ENCODE measurements around the gene CABP4.

CABP4 gene

GRCh38 chr11:67489203-67489884 lies 34.2 kb downstream of the CABP4 start:
- no peak for DNase-seq (ENCODE audit: low read depth in 1 of 2, low spot score in 1 of 2)
- in situ Hi-C loops (cut with HindIII; ENCODE audit: low pct_unique_long_range_greater_than_20kb, low sequenced_read_pairs), result no loop called here
- TF ChIP-seq JUND (IDR thresholded peaks at IDR 0.05; ENCODE audit: low read depth), result no peak

GRCh38 chr11:67489885-67490726 lies 35.0 kb downstream of the CABP4 start:
- no peak for DNase-seq (ENCODE audit: low read depth in 1 of 2, low spot score in 1 of 2)
- in situ Hi-C loops (cut with HindIII; ENCODE audit: low pct_unique_long_range_greater_than_20kb, low sequenced_read_pairs), result no loop called here
- no peak for TF ChIP-seq JUND (IDR thresholded peaks at IDR 0.05; ENCODE audit: low read depth)

- TF ChIP-seq JUND (IDR thresholded peaks at IDR 0.05; ENCODE audit: low read depth), result no peak
- in situ Hi-C loops (cut with HindIII; ENCODE audit: low pct_unique_long_range_greater_than_20kb, low sequenced_read_pairs), result no loop called here
- DNase-seq (ENCODE audit: low read depth in 1 of 2, low spot score in 1 of 2), result no peak
Observed at GRCh38 chr11:67490727-67491065, 35.5 kb downstream of the CABP4 start.

- DNase-seq (ENCODE audit: low read depth in 1 of 2, low spot score in 1 of 2), result no peak
- TF ChIP-seq JUND (IDR thresholded peaks at IDR 0.05; ENCODE audit: low read depth), result no peak
- in situ Hi-C loops (cut with HindIII; ENCODE audit: low pct_unique_long_range_greater_than_20kb, low sequenced_read_pairs), result no loop called here
Observed at GRCh38 chr11:67491276-67492068, 36.3 kb downstream of the CABP4 start.

- DNase-seq (ENCODE audit: low read depth in 1 of 2, low spot score in 1 of 2), result no peak
- in situ Hi-C loops (cut with HindIII; ENCODE audit: low pct_unique_long_range_greater_than_20kb, low sequenced_read_pairs), result no loop called here
- no peak for TF ChIP-seq JUND (IDR thresholded peaks at IDR 0.05; ENCODE audit: low read depth)
Observed at GRCh38 chr11:67492069-67492727, 37.0 kb downstream of the CABP4 start.

GRCh38 chr11:67492801-67493547 lies 37.8 kb downstream of the CABP4 start:
- no peak for TF ChIP-seq JUND (IDR thresholded peaks at IDR 0.05; ENCODE audit: low read depth)
- in situ Hi-C loops (cut with HindIII; ENCODE audit: low pct_unique_long_range_greater_than_20kb, low sequenced_read_pairs), result no loop called here
- no peak for DNase-seq (ENCODE audit: low read depth in 1 of 2, low spot score in 1 of 2)

GRCh38 chr11:67493548-67494370 lies 38.6 kb downstream of the CABP4 start:
- DNase-seq (ENCODE audit: low read depth in 1 of 2, low spot score in 1 of 2), result no peak
- TF ChIP-seq JUND (IDR thresholded peaks at IDR 0.05; ENCODE audit: low read depth), result no peak
- in situ Hi-C loops (cut with HindIII; ENCODE audit: low pct_unique_long_range_greater_than_20kb, low sequenced_read_pairs), result no loop called here

- in situ Hi-C loops (cut with HindIII; ENCODE audit: low pct_unique_long_range_greater_than_20kb, low sequenced_read_pairs), result no loop called here
- TF ChIP-seq JUND (IDR thresholded peaks at IDR 0.05; ENCODE audit: low read depth), result no peak
- DNase-seq (ENCODE audit: low read depth in 1 of 2, low spot score in 1 of 2), result no peak
Observed at GRCh38 chr11:67494371-67495233, 39.4 kb downstream of the CABP4 start.

- DNase-seq (ENCODE audit: low read depth in 1 of 2, low spot score in 1 of 2), result no peak
- in situ Hi-C loops (cut with HindIII; ENCODE audit: low pct_unique_long_range_greater_than_20kb, low sequenced_read_pairs), result no loop called here
- no peak for TF ChIP-seq JUND (IDR thresholded peaks at IDR 0.05; ENCODE audit: low read depth)
Observed at GRCh38 chr11:67495234-67496005, 40.3 kb downstream of the CABP4 start.

- no peak for DNase-seq (ENCODE audit: low read depth in 1 of 2, low spot score in 1 of 2)
- no peak for TF ChIP-seq JUND (IDR thresholded peaks at IDR 0.05; ENCODE audit: low read depth)
- in situ Hi-C loops (cut with HindIII; ENCODE audit: low pct_unique_long_range_greater_than_20kb, low sequenced_read_pairs), result no loop called here
Observed at GRCh38 chr11:67496113-67496512, 41.0 kb downstream of the CABP4 start.
